Astrocyte (in vitro differentiated cells and primary cell): Measurements from ENCODE around the gene MYEOV.

Experiments used
- CTCF ChIP-seq: IDR thresholded peaks from 2 replicates; pipeline ENCODE4 v1.5.1; 2011; ENCODE audit warnings: low read depth, mild to moderate bottlenecking, inconsistent platforms, low read length, moderate library complexity; ENCODE audit not compliant: insufficient read depth
- EZH2 ChIP-seq: IDR thresholded peaks from 2 replicates; pipeline ENCODE4 v1.6.1; 2012; ENCODE audit warnings: mild to moderate bottlenecking, low read length, inconsistent platforms; ENCODE audit not compliant: insufficient read depth

GRCh38 chr11:69261116-69261515, 32.8 kb upstream of the MYEOV start:
- TF ChIP-seq CTCF (no peak), EZH2 (no peak)
